ENCODE results near the gene TCP1. TPM values are rescaled to one million over a fixed set of nuclear protein-coding genes. Genes with fewer than 3 reads are reported as not detected.
"Not testable (repeated sequence)": the region's sequence is repeated elsewhere in the genome, so short reads cannot be mapped to it uniquely, and the experiment has no call there.

The TCP1 gene
- total RNA-seq, 2 donors from 2014 or later, result 55.7 to 81.5 TPM

- Histone ChIP-seq H3K4me1 (peaks cover 5% of the 10 kb centered on the region), H3K36me3 (replicated peaks in 1 of 2; ENCODE audit: insufficient read depth in 1 of 2, low read depth in 2 of 2) (peaks cover 8 to 40% of the 10 kb centered on the region in 2 donors), H3K9me3 (no peaks in the 10 kb centered on the region), H3K27me3 (no peaks in the 10 kb centered on the region), H3K27ac (no peak overlapping the region), H3K4me3 (no peak overlapping the region)
- TF ChIP-seq POLR2A (IDR thresholded peaks at IDR 0.05), result no peak
- TF ChIP-seq CTCF (IDR thresholded peaks at IDR 0.05), result no peak
- ATAC-seq, result no peak
- intact Hi-C loops (cut with DNase I), result loop anchor here (10.0 kb wide), 1 partner anchor 57 kb away; no protein-coding TSS in a partner anchor
- no peak for DNase-seq
- WGBS, 2 donors, result 45 to 51% methylated on average over 1 of the region's 1 CpG
These were observed 47.2 kb downstream of the TCP1 start for GRCh38 chr6:159742165-159742564.

GRCh38 chr6:159739341-159739740 lies 50.1 kb downstream of the TCP1 start:
- Histone ChIP-seq H3K27ac (no peak overlapping the region), H3K4me1 (peaks cover 7% of the 10 kb centered on the region), H3K9me3 (no peaks in the 10 kb centered on the region), H3K27me3 (no peaks in the 10 kb centered on the region), H3K36me3 (replicated peaks in 1 of 2; ENCODE audit: insufficient read depth in 1 of 2, low read depth in 2 of 2) (peaks cover 8 to 21% of the 10 kb centered on the region in 2 donors), H3K4me3 (no peak overlapping the region)
- ATAC-seq (no peak), DNase-seq (no peak)
- TF ChIP-seq POLR2A (IDR thresholded peaks at IDR 0.05) (no peak), CTCF (IDR thresholded peaks at IDR 0.05) (no peak)
- intact Hi-C loops (cut with DNase I), result no loop called here
- 44 to 52% methylated on average over 3 of the region's 3 CpGs for WGBS, 2 donors

GRCh38 chr6:159736908-159737307 lies 52.5 kb downstream of the TCP1 start:
- H3K27me3 ChIP-seq, result no peaks in the 10 kb centered on the region
- no peak for TF ChIP-seq CTCF (IDR thresholded peaks at IDR 0.05)
- TF ChIP-seq POLR2A (IDR thresholded peaks at IDR 0.05), result no peak
- DNase-seq (no peak), ATAC-seq (no peak)
- peaks cover 4% of the 10 kb centered on the region in 2 donors for H3K36me3 ChIP-seq (replicated peaks in 1 of 2; ENCODE audit: insufficient read depth in 1 of 2, low read depth in 2 of 2)
- 83 to 85% methylated on average over 7 of the region's 7 CpGs for WGBS, 2 donors
- no peak overlapping the region for H3K27ac ChIP-seq
- H3K9me3 ChIP-seq, result no peaks in the 10 kb centered on the region
- peaks cover 25% of the 10 kb centered on the region for H3K4me1 ChIP-seq
- intact Hi-C loops (cut with DNase I), result no loop called here
- no peak overlapping the region for H3K4me3 ChIP-seq

- ATAC-seq; H3K27ac ChIP-seq; H3K27me3 ChIP-seq; H3K9me3 ChIP-seq; H3K36me3 ChIP-seq (replicated peaks in 1 of 2; ENCODE audit: insufficient read depth in 1 of 2, low read depth in 2 of 2); intact Hi-C loops (cut with DNase I); DNase-seq; H3K4me3 ChIP-seq: not testable (repeated sequence)
- 93 to 94% methylated on average over 12 of the region's 12 CpGs for WGBS, 2 donors
- H3K4me1 ChIP-seq, result peaks cover 48% of the 10 kb centered on the region
These were observed 56.0 kb downstream of the TCP1 start for GRCh38 chr6:159733395-159733794.

GRCh38 chr6:159732550-159732949 lies 56.9 kb downstream of the TCP1 start:
- H3K4me1 ChIP-seq, result peaks cover 48% of the 10 kb centered on the region
- H3K4me3 ChIP-seq; intact Hi-C loops (cut with DNase I); ATAC-seq; H3K9me3 ChIP-seq; DNase-seq; H3K27me3 ChIP-seq; H3K36me3 ChIP-seq (replicated peaks in 1 of 2; ENCODE audit: insufficient read depth in 1 of 2, low read depth in 2 of 2); H3K27ac ChIP-seq: not testable (repeated sequence)
- WGBS, 2 donors, result 85 to 90% methylated on average over 11 to 12 of the region's 12 CpGs

- Histone ChIP-seq H3K36me3 (replicated peaks in 1 of 2; ENCODE audit: insufficient read depth in 1 of 2, low read depth in 2 of 2) (no peaks in the 10 kb centered on the region), H3K27me3 (no peaks in the 10 kb centered on the region), H3K9me3 (no peaks in the 10 kb centered on the region), H3K4me1 (peaks cover 53% of the 10 kb centered on the region), H3K4me3 (no peak overlapping the region), H3K27ac (no peak overlapping the region)
- intact Hi-C loops (cut with DNase I), result no loop called here
- no peak for DNase-seq
- TF ChIP-seq POLR2A (IDR thresholded peaks at IDR 0.05) (no peak), CTCF (IDR thresholded peaks at IDR 0.05) (no peak)
- WGBS, 2 donors, result 47 to 56% methylated on average over 6 of the region's 6 CpGs
- ATAC-seq, result no peak
These were observed 59.1 kb downstream of the TCP1 start for GRCh38 chr6:159730332-159730676.
